Body of pancreas (tissue), 4 donors: ENCODE results near the gene IFNL3. TPM values are rescaled to one million over a fixed set of nuclear protein-coding genes. Genes with fewer than 3 reads are reported as not detected.
"Not testable (repeated sequence)": the region's sequence is repeated elsewhere in the genome, so short reads cannot be mapped to it uniquely, and the experiment has no call there.

Experiments used
- ATAC-seq: fragments of 150-250 bp; one replicate; pipeline ENCODE4 v1.9.1; 2016
- DNase-seq, 4 donors: peaks; one replicate each; pipeline ENCODE4 v3.0.0-alpha.2; 2019
- H3K27ac ChIP-seq, 4 donors: fragments of 200-600 bp; sonication (generic); 1 replicate in 3 of 4; 2 replicates in 1 of 4; pipeline versions ENCODE4 v1.5.1 to v1.6.1; 2016 to 2019; ENCODE audit warnings: mild to moderate bottlenecking in 1 of 4, mixed read lengths in 1 of 4, moderate library complexity in 1 of 4
- H3K27me3 ChIP-seq, 2 donors: fragments of 200-600 bp; sonication (generic); one replicate each; pipeline ENCODE4 v1.6.0; 2016; ENCODE audit warnings: mild to moderate bottlenecking in 1 of 2
- H3K36me3 ChIP-seq, 2 donors: fragments of 200-600 bp; sonication (generic); replicated peaks in 1 of 2; 2 replicates each; pipeline ENCODE4 v1.5.1; 2016; ENCODE audit warnings: low read depth in 2 of 2; ENCODE audit not compliant: insufficient read depth in 1 of 2
- H3K4me1 ChIP-seq: fragments of 200-600 bp; sonication (generic); one replicate; pipeline ENCODE4 v1.6.0; 2016
- H3K4me3 ChIP-seq, 2 donors: fragments of 200-600 bp; sonication (generic); 1 replicate in 1 of 2; 2 replicates in 1 of 2; pipeline ENCODE4 v1.5.1; 2016 to 2019
- H3K9me3 ChIP-seq, 3 donors: fragments of 200-600 bp; sonication (generic); 1 replicate in 2 of 3; 2 replicates in 1 of 3; pipeline ENCODE4 v1.5.1; 2016
- POLR2A ChIP-seq, 3 donors: fragments of 450-650 bp; IDR thresholded peaks; one replicate each; pipeline ENCODE4 v1.6.1; 2016; ENCODE audit warnings: antibody characterized with exemption in 3 of 3, mild to moderate bottlenecking in 2 of 3
- WGBS, 2 donors: methylation state at CpG; one replicate each; pipeline ENCODE4 v1.1.5; 2017; 5-methylcytosine and 5-hydroxymethylcytosine counted together
- intact Hi-C: fragments of 100-400 bp; cut with DNase I; formaldehyde crosslinking; loops from one replicate; pipeline ENCODE4 v1.15.1; 2023
- total RNA-seq, 2 donors: library from RNA; depleted of rRNA; stranded (reverse); fragments of >200 nt; gene quantifications; one replicate each; pipeline ENCODE4 v1.1.0, GENCODE V29; 2016
- TF ChIP-seq, protein P1 (sequence below), 7 experiments: fragments of 450-650 bp in 4 of 7; fragments of 200-600 bp in 3 of 7; sonication (generic) in 3 of 7; IDR thresholded peaks; one replicate each; pipeline ENCODE4 v1.5.1; 2016 to 2019; ENCODE audit warnings: antibody characterized with exemption in 7 of 7

IFNL3 gene
- total RNA-seq, 2 donors from 2014 or later = not detected

DNA sequence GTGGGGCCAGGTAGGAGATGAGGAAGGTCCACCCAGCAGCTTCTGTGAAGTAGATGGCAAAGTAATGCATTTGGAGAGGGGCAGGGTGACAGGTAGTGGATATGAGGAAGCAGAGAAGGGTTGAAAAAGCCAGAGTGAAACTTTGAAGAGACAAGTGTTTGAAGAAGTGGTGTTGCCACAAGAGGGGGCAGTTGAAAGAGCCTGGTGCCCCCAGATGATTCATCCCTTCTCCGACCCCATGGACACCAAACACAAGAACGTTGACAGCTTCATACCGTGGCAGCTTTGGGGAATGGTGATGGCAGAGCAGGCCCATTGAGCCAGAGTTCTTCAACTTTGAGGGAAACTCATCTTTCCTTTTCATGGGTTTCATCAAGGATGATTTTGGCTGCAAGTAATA lies 19.9 kb downstream of the IFNL3 start:
- no peaks in the 10 kb centered on the region for H3K36me3 ChIP-seq
- no peak overlapping the region for H3K27ac ChIP-seq
- no peak for TF ChIP-seq POLR2A (IDR thresholded peaks at IDR 0.05)
- TF ChIP-seq, protein P1, sequence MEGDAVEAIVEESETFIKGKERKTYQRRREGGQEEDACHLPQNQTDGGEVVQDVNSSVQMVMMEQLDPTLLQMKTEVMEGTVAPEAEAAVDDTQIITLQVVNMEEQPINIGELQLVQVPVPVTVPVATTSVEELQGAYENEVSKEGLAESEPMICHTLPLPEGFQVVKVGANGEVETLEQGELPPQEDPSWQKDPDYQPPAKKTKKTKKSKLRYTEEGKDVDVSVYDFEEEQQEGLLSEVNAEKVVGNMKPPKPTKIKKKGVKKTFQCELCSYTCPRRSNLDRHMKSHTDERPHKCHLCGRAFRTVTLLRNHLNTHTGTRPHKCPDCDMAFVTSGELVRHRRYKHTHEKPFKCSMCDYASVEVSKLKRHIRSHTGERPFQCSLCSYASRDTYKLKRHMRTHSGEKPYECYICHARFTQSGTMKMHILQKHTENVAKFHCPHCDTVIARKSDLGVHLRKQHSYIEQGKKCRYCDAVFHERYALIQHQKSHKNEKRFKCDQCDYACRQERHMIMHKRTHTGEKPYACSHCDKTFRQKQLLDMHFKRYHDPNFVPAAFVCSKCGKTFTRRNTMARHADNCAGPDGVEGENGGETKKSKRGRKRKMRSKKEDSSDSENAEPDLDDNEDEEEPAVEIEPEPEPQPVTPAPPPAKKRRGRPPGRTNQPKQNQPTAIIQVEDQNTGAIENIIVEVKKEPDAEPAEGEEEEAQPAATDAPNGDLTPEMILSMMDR (IDR thresholded peaks at IDR 0.05) = no peak
- intact Hi-C loops = no loop called here
- H3K4me3 ChIP-seq = no peak overlapping the region
- 59 to 75% methylated on average over 3 of the region's 3 CpGs for WGBS, 2 donors
- DNase-seq (no peak), ATAC-seq (no peak)
- no peaks in the 10 kb centered on the region for H3K4me1 ChIP-seq
- no peaks in the 10 kb centered on the region for H3K27me3 ChIP-seq
- no peaks in the 10 kb centered on the region for H3K9me3 ChIP-seq

DNA sequence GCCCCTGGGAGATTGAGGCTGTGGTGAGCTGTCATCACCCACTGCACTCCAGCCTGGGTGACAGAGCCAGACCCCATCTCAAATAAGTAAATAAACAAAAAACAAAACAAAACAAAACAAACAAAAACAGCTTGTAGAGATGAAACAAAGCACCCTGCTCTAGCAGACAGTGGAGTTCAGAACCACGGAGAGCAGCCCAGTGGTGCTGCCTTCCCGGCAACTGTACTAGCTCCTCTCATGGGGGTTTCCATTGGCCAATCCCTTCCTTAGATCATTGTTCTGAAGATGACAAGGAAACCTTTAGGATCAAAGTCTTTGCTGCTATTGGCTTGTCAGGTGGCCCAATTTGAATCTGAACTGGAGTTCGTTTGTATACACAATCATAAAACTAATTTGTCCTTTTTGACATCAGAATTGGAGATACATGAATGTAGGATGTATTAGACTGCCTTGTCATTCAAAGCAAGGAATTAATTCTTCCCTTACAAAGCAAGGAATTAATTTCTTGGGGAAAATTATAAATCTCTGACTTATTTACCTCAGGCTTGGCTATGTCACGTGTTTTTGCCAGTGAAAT lies 21.0 kb downstream of the IFNL3 start:
- no peak for DNase-seq
- H3K4me3 ChIP-seq = no peak overlapping the region
- H3K4me1 ChIP-seq = no peaks in the 10 kb centered on the region
- intact Hi-C loops = no loop called here
- 50 to 60% methylated on average over 4 of the region's 4 CpGs for WGBS, 2 donors
- H3K27me3 ChIP-seq = no peaks in the 10 kb centered on the region
- ATAC-seq = no peak
- TF ChIP-seq, protein P1 (IDR thresholded peaks at IDR 0.05) = no peak
- TF ChIP-seq POLR2A (IDR thresholded peaks at IDR 0.05) = no peak
- no peaks in the 10 kb centered on the region for H3K9me3 ChIP-seq
- H3K27ac ChIP-seq = no peak overlapping the region
- no peaks in the 10 kb centered on the region for H3K36me3 ChIP-seq

DNA sequence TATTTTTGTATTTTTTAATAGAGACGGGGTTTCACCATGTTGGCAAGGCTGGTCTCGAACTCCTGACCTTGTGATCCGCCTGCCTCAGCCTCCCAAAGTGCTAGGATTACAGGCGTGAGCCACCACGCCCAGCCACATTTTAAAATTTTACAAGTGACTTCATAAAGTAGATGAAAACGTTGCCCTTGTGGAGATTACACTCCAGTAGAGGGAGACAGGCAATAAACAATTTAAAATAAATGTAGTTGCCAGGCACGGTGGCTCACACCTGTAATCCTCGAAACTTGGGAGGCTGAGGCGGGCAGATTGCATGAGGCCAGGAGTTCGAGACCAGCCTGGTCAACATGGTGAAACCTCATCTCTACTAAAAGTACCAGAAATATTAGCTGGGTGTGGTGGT lies 25.7 kb downstream of the IFNL3 start:
- H3K36me3 ChIP-seq, DNase-seq, H3K4me1 ChIP-seq, ATAC-seq, H3K4me3 ChIP-seq, intact Hi-C loops, H3K27me3 ChIP-seq, H3K27ac ChIP-seq, H3K9me3 ChIP-seq: not testable (repeated sequence)
- 71 to 77% methylated on average over 10 of the region's 10 CpGs for WGBS, 2 donors

DNA sequence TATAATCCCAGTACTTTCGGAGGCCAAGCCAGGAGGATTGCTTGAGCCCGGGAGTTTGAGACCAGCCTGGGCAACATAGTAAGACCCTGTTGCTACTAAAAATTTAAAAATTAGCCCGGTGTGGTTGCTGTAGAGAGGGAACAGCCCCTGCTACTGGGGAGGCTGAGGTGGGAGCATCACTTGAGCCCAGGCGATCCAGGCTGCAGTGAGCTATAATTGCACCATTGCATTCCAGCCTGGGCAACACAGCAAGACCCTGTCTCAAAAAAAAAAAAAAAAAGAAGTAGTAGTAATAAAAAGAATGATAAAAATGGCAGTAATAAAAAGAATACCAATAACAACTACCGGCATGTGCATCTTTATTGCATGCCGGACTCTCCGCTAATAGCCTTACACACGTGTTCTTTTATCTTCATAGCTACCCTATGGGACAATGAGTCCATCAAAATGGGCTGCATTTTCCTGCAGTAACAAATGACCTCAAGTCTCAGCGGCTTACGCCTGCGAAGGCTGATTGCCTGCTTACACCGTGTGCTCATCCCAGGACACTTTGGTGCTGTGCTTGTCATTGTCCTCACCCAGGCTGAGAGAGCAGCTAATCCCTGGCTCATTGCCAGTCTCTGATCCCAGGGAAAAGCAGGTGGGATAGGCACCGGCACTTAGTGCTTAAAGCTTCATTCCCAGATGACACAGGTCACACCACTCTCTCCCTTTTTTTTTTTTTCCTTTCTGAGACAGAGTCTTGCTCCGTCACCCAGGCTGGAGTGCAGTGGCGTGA lies 26.4 kb downstream of the IFNL3 start:
- no peaks in the 10 kb centered on the region for H3K9me3 ChIP-seq
- H3K36me3 ChIP-seq = no peaks in the 10 kb centered on the region
- WGBS, 2 donors = 82 to 91% methylated on average over 15 of the region's 15 CpGs
- H3K4me3 ChIP-seq = no peak overlapping the region
- no peak overlapping the region for H3K27ac ChIP-seq
- ATAC-seq (no peak), DNase-seq (no peak)
- H3K27me3 ChIP-seq = no peaks in the 10 kb centered on the region
- intact Hi-C loops = no loop called here
- H3K4me1 ChIP-seq = no peaks in the 10 kb centered on the region
- no peak for TF ChIP-seq POLR2A (IDR thresholded peaks at IDR 0.05)
- TF ChIP-seq, protein P1 (IDR thresholded peaks at IDR 0.05) = no peak

DNA sequence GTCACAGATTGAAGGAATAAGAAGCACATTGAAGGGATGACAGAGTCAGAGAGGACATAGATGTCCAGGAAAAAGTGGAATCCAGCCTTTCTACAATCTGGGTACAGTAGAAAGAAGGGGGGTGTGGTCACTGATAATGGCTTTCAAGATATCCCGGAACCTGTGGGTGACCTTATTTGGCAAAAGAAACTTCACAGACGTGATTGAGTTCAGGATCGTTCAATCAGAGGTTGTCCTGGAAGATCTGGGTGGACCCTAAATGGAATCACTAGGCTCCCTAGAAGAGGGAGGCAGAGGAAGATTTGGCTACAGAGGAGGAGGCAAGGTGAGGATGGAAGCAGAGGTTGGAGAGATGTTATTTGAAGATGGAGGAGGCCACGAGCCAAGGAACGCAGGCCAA lies 27.7 kb downstream of the IFNL3 start:
- no peak overlapping the region for H3K4me3 ChIP-seq
- DNase-seq (no peak), ATAC-seq (no peak)
- TF ChIP-seq POLR2A (IDR thresholded peaks at IDR 0.05) = no peak
- TF ChIP-seq, protein P1 (IDR thresholded peaks at IDR 0.05) = no peak
- no peaks in the 10 kb centered on the region for H3K9me3 ChIP-seq
- H3K36me3 ChIP-seq = no peaks in the 10 kb centered on the region
- intact Hi-C loops = no loop called here
- 85 to 92% methylated on average over 5 of the region's 5 CpGs for WGBS, 2 donors
- no peaks in the 10 kb centered on the region for H3K27me3 ChIP-seq
- no peaks in the 10 kb centered on the region for H3K4me1 ChIP-seq
- no peak overlapping the region for H3K27ac ChIP-seq

DNA sequence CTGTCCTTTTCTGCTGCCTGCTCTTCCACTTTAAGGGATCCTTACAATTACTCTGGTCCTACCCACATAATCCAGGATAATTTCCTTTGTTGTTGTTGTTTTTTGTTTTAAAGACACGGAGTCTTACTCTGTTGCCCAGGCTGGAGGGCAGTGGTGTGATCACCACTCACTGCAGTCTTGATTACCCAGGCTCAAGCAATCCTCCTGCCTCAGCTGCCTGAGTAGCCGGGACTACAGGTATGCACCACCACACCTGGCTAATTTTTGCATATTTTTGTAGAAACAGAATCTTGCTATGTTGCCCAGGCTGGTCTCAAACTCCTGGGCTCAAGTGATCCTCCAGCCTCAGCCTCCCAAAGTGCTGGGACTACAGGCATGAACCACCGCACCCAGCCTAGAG lies 29.5 kb downstream of the IFNL3 start:
- H3K27ac ChIP-seq, H3K4me1 ChIP-seq, H3K27me3 ChIP-seq, H3K36me3 ChIP-seq, DNase-seq, intact Hi-C loops, ATAC-seq, H3K9me3 ChIP-seq, H3K4me3 ChIP-seq: not testable (repeated sequence)
- WGBS, 2 donors = 87 to 97% methylated on average over 2 to 3 of the region's 3 CpGs
